Spleen (tissue), 11 donors: ENCODE measurements around the gene SLC25A43. TPM values are rescaled to one million over a fixed set of nuclear protein-coding genes. Genes with fewer than 3 reads are reported as not detected.

Source experiments
- DNase-seq: peaks from one replicate; pipeline ENCODE4 v3.0.0-alpha.2; 2020
- H3K27ac ChIP-seq, 8 donors: fragments of 200-600 bp; sonication (generic) in 7 of 8; 1 replicate in 4 of 8; 2 replicates in 4 of 8; pipeline versions ENCODE4 v1.5.0 to v1.8.0; 2016 to 2021; ENCODE audit warnings: inconsistent platforms in 4 of 8, mild to moderate bottlenecking in 4 of 8, moderate library complexity in 1 of 8
- H3K27me3 ChIP-seq, 7 donors: fragments of 200-600 bp; sonication (generic) in 6 of 7; replicated peaks in 1 of 7; 1 replicate in 4 of 7; 2 replicates in 3 of 7; pipeline versions ENCODE4 v1.5.0 to v1.8.0; 2016 to 2021; ENCODE audit warnings: inconsistent platforms in 3 of 7, mild to moderate bottlenecking in 1 of 7
- H3K36me3 ChIP-seq, 6 donors: fragments of 200-600 bp; sonication (generic) in 5 of 6; 1 replicate in 4 of 6; 2 replicates in 2 of 6; pipeline versions ENCODE4 v1.5.0 to v1.8.0; 2016 to 2021; ENCODE audit warnings: inconsistent platforms in 2 of 6
- H3K4me1 ChIP-seq, 6 donors: fragments of 200-600 bp; sonication (generic) in 5 of 6; 1 replicate in 3 of 6; 2 replicates in 3 of 6; pipeline versions ENCODE4 v1.5.0 to v1.8.0; 2016 to 2021; ENCODE audit warnings: inconsistent platforms in 3 of 6
- H3K4me3 ChIP-seq, 8 donors: fragments of 200-600 bp; sonication (generic) in 7 of 8; 1 replicate in 4 of 8; 2 replicates in 4 of 8; pipeline versions ENCODE4 v1.5.0 to v1.8.0; 2016 to 2021; ENCODE audit warnings: inconsistent platforms in 4 of 8, mild to moderate bottlenecking in 4 of 8, moderate library complexity in 2 of 8
- H3K9me3 ChIP-seq, 8 donors: fragments of 200-600 bp; sonication (generic) in 7 of 8; 1 replicate in 4 of 8; 2 replicates in 4 of 8; pipeline versions ENCODE4 v1.5.0 to v1.8.0; 2016 to 2021; ENCODE audit warnings: inconsistent platforms in 4 of 8
- CTCF ChIP-seq, 11 experiments: fragments of 200-600 bp in 7 of 11; fragments of 450-650 bp in 4 of 11; sonication (generic) in 4 of 11; IDR thresholded peaks in 8 of 11; conservative IDR thresholded peaks in 3 of 11; 1 replicate in 7 of 11; 2 replicates in 4 of 11; pipeline versions ENCODE4 v1.4.0 to v1.8.0; 2016 to 2021; ENCODE audit warnings: antibody characterized with exemption in 11 of 11, inconsistent platforms in 4 of 11, mild to moderate bottlenecking in 1 of 11
- POLR2A ChIP-seq, 3 donors: fragments of 450-650 bp; IDR thresholded peaks; one replicate each; pipeline ENCODE4 v1.5.1; 2017; ENCODE audit warnings: antibody characterized with exemption in 3 of 3, mild to moderate bottlenecking in 1 of 3
- POLR2AphosphoS5 ChIP-seq, 3 donors: sonication (generic); formaldehyde crosslinking; IDR thresholded peaks; one replicate each; pipeline ENCODE4 v1.5.1; 2017; ENCODE audit warnings: antibody characterized with exemption in 3 of 3
- WGBS, 5 donors: extraction: QIAGEN DNeasy Blood & Tissue Kit in 3 of 5; methylation state at CpG; one replicate each; pipeline versions ENCODE4 v1.1.5 to v1.1.7; 2013 to 2018; 5-methylcytosine and 5-hydroxymethylcytosine counted together
- intact Hi-C: fragments of 100-400 bp; cut with DNase I; formaldehyde crosslinking; loops from one replicate; pipeline ENCODE4 v1.15.0; 2023; ENCODE audit warnings: low total_unique reads
- polyA plus RNA-seq, 3 donors: library from polyadenylated mRNA; stranded (reverse); fragments of 200-250 nt; gene quantifications; one replicate each; pipeline ENCODE4 v1.2.1, GENCODE V29; 2013
- total RNA-seq, 7 donors: library from RNA; depleted of rRNA in 3 of 7; stranded (reverse); fragments of >200 nt in 3 of 7; fragmentation: NEBNext Ultra II Directional in 4 of 7; extraction: Animal tissue kit (Norgen Biotek cat#: 25700) in 4 of 7; gene quantifications; one replicate each; pipeline versions ENCODE4 v1.1.0 to v1.2.1, GENCODE V29; 2016 to 2021
- donor health status: healthy with polysubstance abuse.
- donor health status: DM: no; HTN: no; CAD: no; lungs with moderate emphysema.
- donor health status: DM: no; HTN: no; CAD: no.
- donor health status: Bipolar disorder and iron deficiency.
- donor health status: healthy.
- donor health status: DM: no; HTN: no; CAD: no.
- donor health status: DM: yes; HTN: yes; CAD: no.

SLC25A43 gene
- total and polyA plus RNA-seq, 10 donors, result 5.5 to 13.7 (median 9.5) TPM

- no peak overlapping the region for H3K4me3 ChIP-seq
- no peak for TF ChIP-seq POLR2AphosphoS5 (IDR thresholded peaks at IDR 0.05)
- no peak for TF ChIP-seq POLR2A (IDR thresholded peaks at IDR 0.05)
- no peak for TF ChIP-seq CTCF (IDR thresholded peaks at IDR 0.05 in 8 of 11, conservative IDR thresholded peaks at IDR 0.05 in 3 of 11)
- intact Hi-C loops, result no loop called here
- no peaks in the 10 kb centered on the region for H3K27me3 ChIP-seq
- DNase-seq, result no peak
- H3K27ac ChIP-seq, result no peak overlapping the region
- peaks cover 0 to 6% (median 2%) of the 10 kb centered on the region in 6 donors for H3K4me1 ChIP-seq
- peaks cover 0 to 5% (median 0%) of the 10 kb centered on the region in 6 donors for H3K36me3 ChIP-seq
- WGBS, 5 donors, result 83 to 93% (median 92%) methylated on average over 7 of the region's 7 CpGs
- no peaks in the 10 kb centered on the region for H3K9me3 ChIP-seq
Measured at GRCh38 chrX:119421016-119421705, 22.0 kb downstream of the SLC25A43 start.

GRCh38 chrX:119423631-119424030, 24.5 kb downstream of the SLC25A43 start:
- DNase-seq, result no peak
- intact Hi-C loops, result no loop called here
- H3K9me3 ChIP-seq, result no peaks in the 10 kb centered on the region
- no peaks in the 10 kb centered on the region for H3K27me3 ChIP-seq
- no peak overlapping the region for H3K4me3 ChIP-seq
- 92 to 97% (median 93%) methylated on average over 13 to 14 of the region's 14 CpGs for WGBS, 5 donors
- TF ChIP-seq POLR2AphosphoS5 (IDR thresholded peaks at IDR 0.05), result no peak
- no peak for TF ChIP-seq POLR2A (IDR thresholded peaks at IDR 0.05)
- no peak for TF ChIP-seq CTCF (IDR thresholded peaks at IDR 0.05 in 8 of 11, conservative IDR thresholded peaks at IDR 0.05 in 3 of 11)
- H3K4me1 ChIP-seq, result peaks cover 0 to 20% (median 11%) of the 10 kb centered on the region in 6 donors
- peaks cover 0 to 5% (median 0%) of the 10 kb centered on the region in 6 donors for H3K36me3 ChIP-seq
- H3K27ac ChIP-seq, result no peak overlapping the region

- WGBS, 5 donors, result 57 to 97% (median 92%) methylated on average over 5 to 6 of the region's 6 CpGs
- Histone ChIP-seq H3K9me3 (no peaks in the 10 kb centered on the region), H3K4me3 (no peak overlapping the region), H3K36me3 (peaks cover 0 to 5% (median 0%) of the 10 kb centered on the region in 6 donors), H3K27ac (no peak overlapping the region), H3K4me1 (peaks cover 0 to 20% (median 11%) of the 10 kb centered on the region in 6 donors), H3K27me3 (no peaks in the 10 kb centered on the region)
- intact Hi-C loops, result no loop called here
- no peak for DNase-seq
- TF ChIP-seq POLR2A (IDR thresholded peaks at IDR 0.05), result no peak
- no peak for TF ChIP-seq CTCF (IDR thresholded peaks at IDR 0.05 in 8 of 11, conservative IDR thresholded peaks at IDR 0.05 in 3 of 11)
- no peak for TF ChIP-seq POLR2AphosphoS5 (IDR thresholded peaks at IDR 0.05)
Measured at GRCh38 chrX:119424999-119425398, 25.9 kb downstream of the SLC25A43 start.

- no peaks in the 10 kb centered on the region for H3K9me3 ChIP-seq
- no peaks in the 10 kb centered on the region for H3K27me3 ChIP-seq
- peak overlapping the region in 6 of 8 donors; percentile 42 to 79 (median 61) for H3K27ac ChIP-seq
- no peak overlapping the region for H3K4me3 ChIP-seq
- peaks cover 0 to 20% (median 11%) of the 10 kb centered on the region in 6 donors for H3K4me1 ChIP-seq
- 22 to 63% (median 33%) methylated on average over 4 to 9 of the region's 9 CpGs for WGBS, 5 donors
- peak; percentile 76 for DNase-seq
- intact Hi-C loops, result no loop called here
- peaks cover 0 to 9% (median 0%) of the 10 kb centered on the region in 6 donors for H3K36me3 ChIP-seq
- TF ChIP-seq CTCF (IDR thresholded peaks at IDR 0.05 in 8 of 11, conservative IDR thresholded peaks at IDR 0.05 in 3 of 11) (no peak), POLR2A (IDR thresholded peaks at IDR 0.05) (no peak), POLR2AphosphoS5 (IDR thresholded peaks at IDR 0.05) (peak in 2 of 3 donors; percentile 35 to 38)
Measured at GRCh38 chrX:119427024-119427794, 28.1 kb downstream of the SLC25A43 start.
